ENCODE results near the gene GANAB. TPM values are rescaled to one million over a fixed set of nuclear protein-coding genes. Genes with fewer than 3 reads are reported as not detected.

Gene GANAB
- total and polyA plus RNA-seq, 2 of the 13 experiments (the other 11 are each of a cell fraction or from before 2014, with no cell fraction given) = 99.5 to 234 TPM

GRCh38 chr11:62591448-62592145 is 54.8 kb downstream of the GANAB start, which contains the start of gene TUT1:
Gene TUT1, minus strand, starts transcription at chr11:62591523. Its CDS starts 38 bp downstream, at chr11:62591485.
- ChIA-PET CTCF (ENCODE audit: low intra/inter-chr PET ratio, low total read pairs) (interaction anchor here (3.1 kb wide), 1 partner anchor 20 kb away, joined by 14 read pairs; the partner anchor contains the start of genes EML3 and ROM1), POLR2A (interaction anchor here (0.7 to 4.4 kb wide), 64 partner anchors 8 to 799 kb away, joined by 3 to 160 read pairs (median 6); partner anchors contain the start of genes AHNAK, B3GAT3, C11orf98 and CSKMT)
- peaks cover 18% of the 10 kb centered on the region for H3K79me2 ChIP-seq (ENCODE audit: insufficient read depth, low read length)
- peaks cover 19 to 22% of the 10 kb centered on the region in 2 experiments for H3K36me3 ChIP-seq (replicated peaks in 1 of 2; ENCODE audit: control insufficient read depth in 1 of 2, insufficient read depth in 2 of 2, low read length in 2 of 2)
- H3K4me1 ChIP-seq (ENCODE audit: insufficient read depth, low read length) = peaks cover 51% of the 10 kb centered on the region
- in situ Hi-C loops (cut with HindIII; ENCODE audit: extremely low pct_ligation_motif_present, low pct_unique_long_range_greater_than_20kb) (no loop called here), intact Hi-C loops (cut with micrococcal nuclease; ENCODE audit: unreplicated experiment) (loop anchor here (1.0 to 5.0 kb wide), 2 partner anchors 8 to 61 kb away; partner anchors contain the start of gene INTS5)
- no peaks in the 10 kb centered on the region; a peak in 1 of 5 replicates for H3K27me3 ChIP-seq (ENCODE audit: control insufficient read depth in 1 of 2, insufficient read depth in 2 of 2, low read length in 2 of 2)
- H3K9ac ChIP-seq (ENCODE audit: insufficient read depth, low read depth, low read length) = peak within 1 kb of the TSS; percentile 90
- H4K20me1 ChIP-seq (ENCODE audit: insufficient read depth, low read length) = no peaks in the 10 kb centered on the region
- peak; percentile 98 for DNase-seq (ENCODE audit: low spot score)
- H3K9me3 ChIP-seq (ENCODE audit: low read length) = no peaks in the 10 kb centered on the region
- WGBS (ENCODE audit: low lambda C conversion rate) = 2% methylated on average over 23 of the region's 58 CpGs
- FAIRE-seq = peak; percentile 97
- peak within 1 kb of the TSS; percentile 86 for H3K4me2 ChIP-seq (ENCODE audit: low read depth, low read length)
- peak within 1 kb of the TSS; percentile 85 for H3K27ac ChIP-seq (ENCODE audit: extremely low read length, insufficient read depth, low read length)
- no TSS peak for BruUV-seq (replicated peaks)
- peak within 1 kb of the TSS; percentile 81 to 89 (median 82) for H3K4me3 ChIP-seq (replicated peaks in 1 of 3; ENCODE audit: insufficient read depth in 1 of 3, low read depth in 2 of 3, low read length in 3 of 3)
- H2AFZ ChIP-seq (ENCODE audit: low read length) = no peak within 1 kb of the TSS
- peak; percentile 86 for ATAC-seq
- TF ChIP-seq ZNF282 (IDR thresholded peaks at IDR 0.05; ENCODE audit: partially characterized antibody) (no peak), SP5 (CRISPR knock-in tag; IDR thresholded peaks at IDR 0.05; ENCODE audit: borderline replicate concordance, low read depth) (peak; percentile 54; the same call in 1 of the 2 replicates), ZSCAN25 (CRISPR knock-in tag; IDR thresholded peaks at IDR 0.05) (no peak; the same call in none of the 2 replicates), CCDC6 (CRISPR knock-in tag; IDR thresholded peaks at IDR 0.05) (peak; percentile 88; the same call in 1 of the 2 replicates), SP140L (CRISPR knock-in tag; IDR thresholded peaks at IDR 0.05; ENCODE audit: borderline replicate concordance) (0 out of 2 replicates have a peak, but pooled peaks have one; percentile 76), STAG1 (CRISPR knock-in tag; IDR thresholded peaks at IDR 0.05) (no peak), MTERF4 (CRISPR knock-in tag; IDR thresholded peaks at IDR 0.05) (peak; percentile 22; the same call in 1 of the 2 replicates), TCF7L2 (IDR thresholded peaks at IDR 0.05; ENCODE audit: low read depth, low read length) (no peak), ZBTB49 (CRISPR knock-in tag; IDR thresholded peaks at IDR 0.05; ENCODE audit: borderline replicate concordance) (no peak), ZNF615 (CRISPR knock-in tag; IDR thresholded peaks at IDR 0.05; ENCODE audit: borderline replicate concordance) (no peak; the same call in 1 of the 2 replicates), DBP (CRISPR knock-in tag; IDR thresholded peaks at IDR 0.05; ENCODE audit: not compliant biosample characterization) (no peak), ZNF296 (CRISPR knock-in tag; conservative IDR thresholded peaks at IDR 0.05) (no peak), PHF21A (CRISPR knock-in tag; IDR thresholded peaks at IDR 0.05) (peak; percentile 74; the same call in 1 of the 2 replicates), KLF6 (CRISPR knock-in tag; IDR thresholded peaks at IDR 0.05) (peak; percentile 55; the same call in 1 of the 2 replicates), ELF4 (CRISPR knock-in tag; IDR thresholded peaks at IDR 0.05; ENCODE audit: borderline replicate concordance) (peak; percentile 48; the same call in 1 of the 2 replicates), XRCC5 (optimal IDR thresholded peaks at IDR 0.05; ENCODE audit: low read length) (peak; percentile 99), HHEX (CRISPR knock-in tag; IDR thresholded peaks at IDR 0.05) (no peak; the same call in 1 of the 2 replicates), ZNF589 (CRISPR knock-in tag; conservative IDR thresholded peaks at IDR 0.05) (0 out of 2 replicates have a peak, but pooled peaks have one; percentile 26), ZSCAN20 (CRISPR knock-in tag; IDR thresholded peaks at IDR 0.05; ENCODE audit: borderline replicate concordance) (no peak), NR2F1 (CRISPR knock-in tag; IDR thresholded peaks at IDR 0.05) (no peak), RFX3 (CRISPR knock-in tag; IDR thresholded peaks at IDR 0.05) (no peak)
